Measurements from ENCODE around the gene SENP7. TPM values are rescaled to one million over a fixed set of nuclear protein-coding genes. Genes with fewer than 3 reads are reported as not detected.
"Not testable (repeated sequence)": the region's sequence is repeated elsewhere in the genome, so short reads cannot be mapped to it uniquely, and the experiment has no call there.

SENP7 gene
- total RNA-seq, 2 donors from 2014 or later: 23.7 to 55.1 TPM

DNA sequence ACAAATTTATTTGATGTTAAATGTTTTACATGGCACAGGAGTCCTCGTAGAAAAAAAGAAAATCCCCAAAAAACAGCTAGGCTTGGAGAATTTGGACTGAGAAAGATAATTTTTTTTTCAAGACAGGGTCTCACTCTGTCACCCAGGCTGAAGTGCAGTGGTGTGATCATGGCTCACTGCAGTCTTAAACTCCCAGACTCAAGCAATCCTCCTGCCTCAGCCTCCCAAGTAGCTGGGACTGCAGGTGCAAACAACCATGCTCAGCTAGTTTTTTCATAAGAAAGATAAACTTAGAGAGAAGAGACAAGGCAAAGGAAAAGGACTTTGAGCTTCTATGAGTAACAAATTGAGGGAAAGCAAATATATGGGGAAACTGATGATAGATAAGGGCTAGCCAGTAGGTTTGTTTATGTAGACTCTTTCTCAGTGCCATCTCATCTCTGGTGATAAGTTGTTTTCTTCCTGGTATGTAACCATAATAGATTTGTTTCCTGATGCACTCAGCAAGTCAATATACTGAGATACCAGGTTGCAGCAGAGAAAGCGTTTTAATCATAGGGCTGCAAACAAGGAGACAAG is 35.6 kb upstream of the SENP7 start:
- no peak for ATAC-seq (ENCODE audit: insufficient number of reproducible peaks, low FRiP score, low read depth)
- Histone ChIP-seq H3K9me3 (no peaks in the 10 kb centered on the region), H3K27me3 (replicated peaks; ENCODE audit: insufficient read depth) (no peaks in the 10 kb centered on the region), H3K4me3 (no peak overlapping the region), H3K36me3 (no peaks in the 10 kb centered on the region), H3K27ac (no peak overlapping the region), H3K4me1 (ENCODE audit: control insufficient read depth in 1 of 2, low read depth in 2 of 2) (no peaks in the 10 kb centered on the region)
- TF ChIP-seq, protein P1, sequence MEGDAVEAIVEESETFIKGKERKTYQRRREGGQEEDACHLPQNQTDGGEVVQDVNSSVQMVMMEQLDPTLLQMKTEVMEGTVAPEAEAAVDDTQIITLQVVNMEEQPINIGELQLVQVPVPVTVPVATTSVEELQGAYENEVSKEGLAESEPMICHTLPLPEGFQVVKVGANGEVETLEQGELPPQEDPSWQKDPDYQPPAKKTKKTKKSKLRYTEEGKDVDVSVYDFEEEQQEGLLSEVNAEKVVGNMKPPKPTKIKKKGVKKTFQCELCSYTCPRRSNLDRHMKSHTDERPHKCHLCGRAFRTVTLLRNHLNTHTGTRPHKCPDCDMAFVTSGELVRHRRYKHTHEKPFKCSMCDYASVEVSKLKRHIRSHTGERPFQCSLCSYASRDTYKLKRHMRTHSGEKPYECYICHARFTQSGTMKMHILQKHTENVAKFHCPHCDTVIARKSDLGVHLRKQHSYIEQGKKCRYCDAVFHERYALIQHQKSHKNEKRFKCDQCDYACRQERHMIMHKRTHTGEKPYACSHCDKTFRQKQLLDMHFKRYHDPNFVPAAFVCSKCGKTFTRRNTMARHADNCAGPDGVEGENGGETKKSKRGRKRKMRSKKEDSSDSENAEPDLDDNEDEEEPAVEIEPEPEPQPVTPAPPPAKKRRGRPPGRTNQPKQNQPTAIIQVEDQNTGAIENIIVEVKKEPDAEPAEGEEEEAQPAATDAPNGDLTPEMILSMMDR (IDR thresholded peaks at IDR 0.05): no peak
- DNase-seq (ENCODE audit: low spot score): no peak

- no peak overlapping the region for H3K27ac ChIP-seq
- no peak for DNase-seq (ENCODE audit: low spot score)
- no peaks in the 10 kb centered on the region for H3K4me1 ChIP-seq (ENCODE audit: control insufficient read depth in 1 of 2, low read depth in 2 of 2)
- ATAC-seq (ENCODE audit: insufficient number of reproducible peaks, low FRiP score, low read depth): no peak
- H3K36me3 ChIP-seq: no peaks in the 10 kb centered on the region
- H3K27me3 ChIP-seq (replicated peaks; ENCODE audit: insufficient read depth): no peaks in the 10 kb centered on the region
- TF ChIP-seq, protein P1 (IDR thresholded peaks at IDR 0.05): no peak
- H3K9me3 ChIP-seq: no peaks in the 10 kb centered on the region
- no peak overlapping the region for H3K4me3 ChIP-seq
Observed at GRCh38 chr3:101544161-101544850, 31.3 kb upstream of the SENP7 start.

- H3K27ac ChIP-seq: no peak overlapping the region
- H3K9me3 ChIP-seq: no peaks in the 10 kb centered on the region
- TF ChIP-seq, protein P1 (IDR thresholded peaks at IDR 0.05): no peak
- no peaks in the 10 kb centered on the region for H3K36me3 ChIP-seq
- H3K27me3 ChIP-seq (replicated peaks; ENCODE audit: insufficient read depth): no peaks in the 10 kb centered on the region
- H3K4me1 ChIP-seq (ENCODE audit: control insufficient read depth in 1 of 2, low read depth in 2 of 2): no peaks in the 10 kb centered on the region
- H3K4me3 ChIP-seq: no peak overlapping the region
- DNase-seq (ENCODE audit: low spot score) (no peak), ATAC-seq (ENCODE audit: insufficient number of reproducible peaks, low FRiP score, low read depth) (no peak)
Observed at GRCh38 chr3:101542957-101543356, 29.9 kb upstream of the SENP7 start.

GRCh38 chr3:101536955-101537354 is 23.9 kb upstream of the SENP7 start:
- H3K27ac ChIP-seq; ATAC-seq (ENCODE audit: insufficient number of reproducible peaks, low FRiP score, low read depth); H3K9me3 ChIP-seq; DNase-seq (ENCODE audit: low spot score); H3K4me3 ChIP-seq; H3K36me3 ChIP-seq; H3K27me3 ChIP-seq (replicated peaks; ENCODE audit: insufficient read depth): not testable (repeated sequence)
- H3K4me1 ChIP-seq (ENCODE audit: control insufficient read depth in 1 of 2, low read depth in 2 of 2): peaks cover 5 to 19% of the 10 kb centered on the region in 2 donors

GRCh38 chr3:101536266-101536665 is 23.3 kb upstream of the SENP7 start:
- TF ChIP-seq, protein P1 (IDR thresholded peaks at IDR 0.05): no peak
- Histone ChIP-seq H3K4me3 (no peak overlapping the region), H3K27me3 (replicated peaks; ENCODE audit: insufficient read depth) (no peaks in the 10 kb centered on the region), H3K4me1 (ENCODE audit: control insufficient read depth in 1 of 2, low read depth in 2 of 2) (peaks cover 5 to 19% of the 10 kb centered on the region in 2 donors), H3K9me3 (no peaks in the 10 kb centered on the region), H3K36me3 (no peaks in the 10 kb centered on the region), H3K27ac (no peak overlapping the region)
- DNase-seq (ENCODE audit: low spot score) (no peak), ATAC-seq (ENCODE audit: insufficient number of reproducible peaks, low FRiP score, low read depth) (no peak)
